ENCODE results near the gene RNF222. TPM values are rescaled to one million over a fixed set of nuclear protein-coding genes. Genes with fewer than 3 reads are reported as not detected.

RNF222 gene
- total RNA-seq, 4 donors from 2014 or later: 8.1 to 21.8 (median 14.9) TPM

DNA sequence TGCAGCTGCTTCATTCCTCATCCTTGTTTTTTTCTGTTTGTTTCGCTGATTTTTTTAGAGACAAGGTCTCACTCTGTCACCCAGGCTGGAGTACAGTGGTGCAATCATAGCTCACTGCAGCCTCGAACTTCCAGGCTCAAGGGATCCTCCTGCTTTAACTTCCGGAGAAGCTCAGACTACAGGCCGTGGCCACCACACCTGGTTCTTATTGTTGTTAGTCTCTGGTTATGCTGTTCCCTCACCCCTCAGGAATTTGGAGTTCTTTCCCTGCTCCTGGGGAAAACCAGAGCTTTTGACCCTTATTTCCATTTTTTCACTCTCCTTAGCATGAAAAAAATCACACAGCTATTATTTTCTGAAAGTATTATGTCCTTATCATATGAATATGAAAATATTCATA, 56.2 kb downstream of the RNF222 start:
- TF ChIP-seq, protein P1, sequence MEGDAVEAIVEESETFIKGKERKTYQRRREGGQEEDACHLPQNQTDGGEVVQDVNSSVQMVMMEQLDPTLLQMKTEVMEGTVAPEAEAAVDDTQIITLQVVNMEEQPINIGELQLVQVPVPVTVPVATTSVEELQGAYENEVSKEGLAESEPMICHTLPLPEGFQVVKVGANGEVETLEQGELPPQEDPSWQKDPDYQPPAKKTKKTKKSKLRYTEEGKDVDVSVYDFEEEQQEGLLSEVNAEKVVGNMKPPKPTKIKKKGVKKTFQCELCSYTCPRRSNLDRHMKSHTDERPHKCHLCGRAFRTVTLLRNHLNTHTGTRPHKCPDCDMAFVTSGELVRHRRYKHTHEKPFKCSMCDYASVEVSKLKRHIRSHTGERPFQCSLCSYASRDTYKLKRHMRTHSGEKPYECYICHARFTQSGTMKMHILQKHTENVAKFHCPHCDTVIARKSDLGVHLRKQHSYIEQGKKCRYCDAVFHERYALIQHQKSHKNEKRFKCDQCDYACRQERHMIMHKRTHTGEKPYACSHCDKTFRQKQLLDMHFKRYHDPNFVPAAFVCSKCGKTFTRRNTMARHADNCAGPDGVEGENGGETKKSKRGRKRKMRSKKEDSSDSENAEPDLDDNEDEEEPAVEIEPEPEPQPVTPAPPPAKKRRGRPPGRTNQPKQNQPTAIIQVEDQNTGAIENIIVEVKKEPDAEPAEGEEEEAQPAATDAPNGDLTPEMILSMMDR (IDR thresholded peaks at IDR 0.05): no peak
- TF ChIP-seq POLR2A (IDR thresholded peaks at IDR 0.05): no peak
- no peaks in the 10 kb centered on the region for H3K9me3 ChIP-seq
- H3K4me1 ChIP-seq: peaks cover 8 to 30% (median 9%) of the 10 kb centered on the region in 3 donors
- intact Hi-C loops (cut with DNase I): no loop called here
- DNase-seq: no peak
- H3K4me3 ChIP-seq: no peak overlapping the region
- no peak overlapping the region for H3K27ac ChIP-seq
- 68 to 86% methylated on average over 4 of the region's 4 CpGs for WGBS, 2 donors
- peaks cover 0 to 6% (median 0%) of the 10 kb centered on the region in 4 donors for H3K27me3 ChIP-seq
- H3K36me3 ChIP-seq: no peaks in the 10 kb centered on the region

Other genes with a start within 250 kb of the RNF222 start
- gene PER1, start 245.4 kb downstream of the RNF222 start, total RNA-seq: 10 to 100 TPM; 33.6 to 95.0 (median 56.3) TPM
- 10 to 100 TPM in 3 of 4 donors, 1 to 10 TPM in 1; 6.2 to 20.4 (median 12.0) TPM for gene VAMP2, start 234.9 kb downstream of the RNF222 start, total RNA-seq
- 10 to 100 TPM; 12.7 to 21.7 (median 15.5) TPM for gene TMEM107, start 221.4 kb downstream of the RNF222 start, total RNA-seq
- 10 to 100 TPM in 3 of 4 donors, 1 to 10 TPM in 1; 8.8 to 16.5 (median 13.4) TPM for gene BORCS6, start 207.6 kb downstream of the RNF222 start, total RNA-seq
- 10 to 100 TPM; 11.2 to 43.7 (median 20.3) TPM for gene AURKB, start 187.3 kb downstream of the RNF222 start, total RNA-seq
- gene CTC1, start 149.8 kb downstream of the RNF222 start, total RNA-seq: 10 to 100 TPM in 2 of 4 donors, 1 to 10 TPM in 2; 3.2 to 16.4 (median 11.0) TPM
- 10 to 100 TPM in 3 of 4 donors, 1 to 10 TPM in 1; 8.7 to 23.0 (median 17.9) TPM for gene PFAS, start 148.5 kb downstream of the RNF222 start, total RNA-seq
- gene RANGRF, start 109.2 kb downstream of the RNF222 start, total RNA-seq: 10 to 100 TPM in 3 of 4 donors, 1 to 10 TPM in 1; 7.8 to 15.4 (median 12.6) TPM
- gene SLC25A35, start 102.4 kb downstream of the RNF222 start, total RNA-seq: 1 to 10 TPM in 2 of 4 donors, under 1 TPM in 2; 0.29 to 1.3 (median 1.1) TPM
- 1 to 10 TPM in 3 of 4 donors, under 1 TPM in 1; 0.27 to 7.6 (median 2.9) TPM for gene ARHGEF15, start 87.6 kb downstream of the RNF222 start, total RNA-seq
- gene ODF4, start 58.0 kb downstream of the RNF222 start, total RNA-seq: not detected
- 1,000 to 10,000 TPM; 3,032 to 5,420 (median 3,306) TPM for gene RPL26, start 14.6 kb downstream of the RNF222 start, total RNA-seq
- gene NDEL1, start 38.1 kb upstream of the RNF222 start, total RNA-seq: 100 to 1,000 TPM in 1 of 4 donors, 10 to 100 TPM in 3; 67.5 to 107 (median 73.1) TPM
- gene MYH10, start 232.9 kb upstream of the RNF222 start, total RNA-seq: 10 to 100 TPM in 3 of 4 donors, 1 to 10 TPM in 1; 5.8 to 25.6 (median 14.7) TPM

Data from esophagus squamous epithelium (tissue), 5 donors.